Epithelial cell of proximal tubule (primary cell): ENCODE measurements around the gene PDE6H. TPM values are rescaled to one million over a fixed set of nuclear protein-coding genes. Genes with fewer than 3 reads are reported as not detected.

Experiments used
- DNase-seq: peaks from one replicate; pipeline ENCODE4 v3.0.0-alpha.2; 2011; ENCODE audit warnings: low read depth
- H3K4me3 ChIP-seq: 2 replicates; pipeline ENCODE4 v1.5.1; 2011; ENCODE audit warnings: low read depth, mild to moderate bottlenecking, low read length
- total RNA-seq: library from RNA; depleted of rRNA; stranded (reverse); fragments of >200 nt; gene quantifications from 2 replicates; pipeline ENCODE4 v1.2.3, GENCODE V29; 2015
- TF ChIP-seq, protein P1 (sequence below): conservative IDR thresholded peaks from 2 replicates; pipeline ENCODE4 v1.5.1; 2012; ENCODE audit warnings: low read depth, mild to moderate bottlenecking, low read length

The PDE6H gene
- total RNA-seq, 1 donor from 2014 or later = not detected

DNA sequence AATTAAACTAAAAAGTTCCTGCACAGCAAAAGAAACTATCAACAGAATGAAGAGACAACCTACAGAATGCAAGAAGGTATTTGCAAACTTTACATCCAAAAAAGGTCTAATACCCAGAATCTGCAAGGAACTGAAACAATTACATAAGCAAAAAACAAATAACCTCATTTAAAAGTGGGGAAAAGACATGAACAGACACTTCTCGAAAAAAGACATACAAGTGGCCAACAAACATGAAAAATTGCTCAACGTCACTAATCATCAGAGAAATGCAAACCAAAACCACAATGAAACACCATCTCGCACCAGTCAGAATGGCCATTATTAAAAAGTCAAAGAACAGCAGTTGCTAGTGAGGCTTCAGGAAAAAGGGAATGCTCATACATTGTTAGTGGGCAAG lies 15.2 kb downstream of the PDE6H start:
- TF ChIP-seq, protein P1, sequence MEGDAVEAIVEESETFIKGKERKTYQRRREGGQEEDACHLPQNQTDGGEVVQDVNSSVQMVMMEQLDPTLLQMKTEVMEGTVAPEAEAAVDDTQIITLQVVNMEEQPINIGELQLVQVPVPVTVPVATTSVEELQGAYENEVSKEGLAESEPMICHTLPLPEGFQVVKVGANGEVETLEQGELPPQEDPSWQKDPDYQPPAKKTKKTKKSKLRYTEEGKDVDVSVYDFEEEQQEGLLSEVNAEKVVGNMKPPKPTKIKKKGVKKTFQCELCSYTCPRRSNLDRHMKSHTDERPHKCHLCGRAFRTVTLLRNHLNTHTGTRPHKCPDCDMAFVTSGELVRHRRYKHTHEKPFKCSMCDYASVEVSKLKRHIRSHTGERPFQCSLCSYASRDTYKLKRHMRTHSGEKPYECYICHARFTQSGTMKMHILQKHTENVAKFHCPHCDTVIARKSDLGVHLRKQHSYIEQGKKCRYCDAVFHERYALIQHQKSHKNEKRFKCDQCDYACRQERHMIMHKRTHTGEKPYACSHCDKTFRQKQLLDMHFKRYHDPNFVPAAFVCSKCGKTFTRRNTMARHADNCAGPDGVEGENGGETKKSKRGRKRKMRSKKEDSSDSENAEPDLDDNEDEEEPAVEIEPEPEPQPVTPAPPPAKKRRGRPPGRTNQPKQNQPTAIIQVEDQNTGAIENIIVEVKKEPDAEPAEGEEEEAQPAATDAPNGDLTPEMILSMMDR = no peak
- no peak for DNase-seq
- H3K4me3 ChIP-seq = no peak overlapping the region

DNA sequence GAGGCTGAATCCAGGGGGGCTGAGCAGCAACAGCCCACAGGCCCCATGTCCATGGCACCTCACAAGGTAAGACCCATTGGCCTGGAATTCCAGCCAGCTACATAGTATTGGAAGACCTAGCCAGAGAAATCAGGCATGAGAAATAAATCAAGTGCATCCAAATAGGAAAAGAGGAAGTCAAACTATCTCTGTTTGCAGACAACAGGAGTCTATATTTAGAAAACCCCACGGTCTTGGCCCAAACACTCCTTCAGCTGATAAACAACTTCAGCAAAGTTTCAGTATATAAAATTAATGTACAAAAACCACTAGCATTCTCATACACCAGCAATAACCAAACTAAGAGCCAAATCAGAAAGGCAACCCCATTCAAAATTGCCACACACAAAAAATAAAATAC lies 16.9 kb downstream of the PDE6H start:
- DNase-seq = no peak
- TF ChIP-seq, protein P1 = no peak
- no peak overlapping the region for H3K4me3 ChIP-seq

DNA sequence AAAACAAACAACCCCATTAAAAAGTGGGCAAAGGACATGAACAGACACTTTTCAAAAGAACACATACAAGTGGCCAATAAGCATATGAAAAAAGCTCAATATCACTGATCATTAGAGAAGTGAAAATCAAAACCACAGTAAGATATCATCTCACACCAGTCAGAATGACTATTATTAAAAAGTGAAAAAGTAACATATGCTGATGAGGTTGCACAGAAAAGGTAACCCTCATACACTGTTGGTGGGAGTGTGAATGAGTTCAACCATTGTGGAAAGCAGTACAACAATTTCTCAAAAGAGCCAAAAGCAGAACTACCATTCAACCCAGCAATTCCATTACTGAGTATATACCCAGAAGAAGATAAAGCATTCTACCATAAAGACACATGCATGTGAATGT lies 18.2 kb downstream of the PDE6H start:
- TF ChIP-seq, protein P1 = no peak
- no peak overlapping the region for H3K4me3 ChIP-seq
- no peak for DNase-seq

- TF ChIP-seq, protein P1 = no peak
- DNase-seq = no peak
These were observed 19.8 kb downstream of the PDE6H start for GRCh38 chr12:14992673-14993072.

DNA sequence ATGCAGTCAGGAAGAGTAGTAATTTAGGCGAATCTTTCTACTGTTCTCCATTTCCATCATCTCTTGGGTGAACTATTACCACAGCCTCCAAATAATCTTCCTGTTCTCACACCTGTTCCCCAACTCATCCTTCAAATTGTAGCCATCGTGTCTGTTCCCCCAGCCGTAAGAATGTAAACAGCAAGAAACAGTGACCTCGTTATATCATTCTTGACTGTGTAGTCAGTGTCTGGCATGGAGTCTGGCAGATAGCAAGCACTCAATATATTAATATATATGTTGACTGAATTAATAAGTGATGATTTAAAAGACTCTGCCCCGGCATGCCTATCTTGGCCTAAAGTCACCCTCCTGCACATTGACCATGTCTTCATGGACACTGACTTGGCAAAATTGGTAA lies 20.3 kb downstream of the PDE6H start:
- TF ChIP-seq, protein P1 = no peak
- DNase-seq = no peak
- H3K4me3 ChIP-seq = no peak overlapping the region

More at GRCh38 chr12:14992673-14993072, 19.8 kb downstream of the PDE6H start:
- H3K4me3 ChIP-seq = no peak overlapping the region

DNA sequence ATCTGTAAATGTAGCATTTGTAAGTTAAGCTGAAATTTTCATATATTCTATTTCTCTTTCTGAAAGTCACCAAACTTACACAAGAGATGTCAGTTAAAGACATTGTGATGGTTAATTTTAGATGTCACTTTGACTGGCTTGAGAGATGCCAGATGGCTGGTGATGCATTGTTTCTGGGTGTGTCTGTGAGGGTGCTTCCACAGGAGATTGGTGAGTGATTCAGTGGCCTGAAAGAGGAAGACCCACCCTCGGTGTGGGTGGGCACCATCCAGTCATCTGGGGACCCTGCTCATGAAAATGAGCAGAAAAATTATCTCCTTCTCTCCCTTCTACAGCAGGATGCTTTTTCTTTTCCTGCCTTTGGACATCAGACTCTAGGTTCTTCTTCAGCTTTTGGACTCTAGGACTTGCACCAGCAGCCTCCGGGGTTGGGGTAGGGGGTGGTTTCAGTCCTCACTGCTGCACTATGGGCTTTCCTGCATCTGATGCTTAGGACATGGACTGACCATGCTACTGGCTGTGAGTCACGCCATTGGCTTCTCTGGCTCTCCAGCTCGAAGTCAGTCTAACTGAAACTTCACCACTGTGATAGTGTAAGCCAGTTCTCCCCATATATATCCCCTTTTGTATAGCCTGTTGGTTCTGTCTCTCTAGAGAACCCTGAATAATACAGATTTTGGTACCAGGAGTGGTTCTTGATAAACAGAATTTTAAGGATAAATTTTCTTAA lies 20.9 kb downstream of the PDE6H start:
- no peak for DNase-seq
- TF ChIP-seq, protein P1 = no peak
- no peak overlapping the region for H3K4me3 ChIP-seq

DNA sequence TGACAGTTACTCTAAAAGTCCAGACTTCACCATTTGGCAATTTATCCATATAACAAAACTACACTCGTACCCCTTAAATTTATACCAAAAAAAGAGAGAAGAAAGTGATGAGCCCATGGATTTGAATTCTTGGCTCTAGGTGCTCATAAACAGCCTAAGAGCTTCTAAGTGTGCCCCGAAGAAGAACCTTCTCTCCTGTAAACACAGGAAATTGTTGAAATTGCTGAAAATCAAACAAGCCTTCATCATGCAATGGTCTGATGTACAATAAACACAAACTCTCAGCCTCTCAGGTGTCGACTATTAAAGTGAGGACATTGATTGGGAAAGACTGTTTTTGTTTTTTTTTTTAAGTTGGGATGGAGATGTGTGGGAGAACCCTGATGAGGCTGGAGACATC lies 21.8 kb downstream of the PDE6H start:
- no peak overlapping the region for H3K4me3 ChIP-seq
- TF ChIP-seq, protein P1 = no peak
- no peak for DNase-seq
